ENCODE measurements around the gene PDE8A.
"Not testable (repeated sequence)": the region's sequence is repeated elsewhere in the genome, so short reads cannot be mapped to it uniquely, and the experiment has no call there.

Gene PDE8A

GRCh38 chr15:85011724-85012123 is 30.1 kb downstream of the PDE8A start:
- DNase-seq: not testable (repeated sequence)

DNA sequence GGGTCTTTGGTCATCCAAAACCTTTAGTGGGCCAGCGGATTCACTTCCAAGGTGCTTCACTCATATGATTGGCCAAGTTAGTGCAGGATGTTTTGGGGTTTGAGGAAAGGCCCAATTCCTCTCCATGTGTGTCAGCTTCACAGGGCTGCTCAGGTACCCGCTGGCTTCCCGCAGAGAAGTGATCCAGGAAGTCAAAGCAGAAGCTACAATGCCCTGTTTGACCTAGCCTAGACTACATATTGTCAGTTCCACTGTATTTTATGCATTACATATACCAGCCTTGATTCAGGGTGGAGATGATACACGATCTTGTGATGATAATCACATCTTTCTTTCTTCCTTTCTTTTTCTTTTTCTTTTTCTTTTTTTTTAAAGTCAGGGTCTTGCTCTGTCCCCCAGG is 32.1 kb downstream of the PDE8A start:
- no peak for DNase-seq

DNA sequence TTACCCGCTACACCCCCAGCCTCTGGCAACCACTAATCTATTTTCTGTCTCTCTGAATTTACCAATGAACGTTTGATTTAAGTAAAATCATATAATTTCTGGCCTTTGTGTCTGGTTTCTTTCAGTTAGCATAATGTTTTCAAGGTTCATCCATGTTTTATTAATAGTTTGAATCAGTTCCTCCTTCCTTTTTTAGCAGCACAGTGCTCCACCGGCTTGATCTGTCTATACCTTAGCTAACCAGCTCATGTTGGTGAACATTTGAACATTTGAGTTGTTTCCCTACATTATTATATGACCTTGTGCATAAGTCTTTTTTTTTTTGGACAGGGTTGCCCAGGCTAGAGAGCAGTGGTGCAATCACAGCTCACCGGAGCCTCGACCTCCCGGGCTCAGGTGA is 33.3 kb downstream of the PDE8A start:
- no peak for DNase-seq

- DNase-seq: no peak
Observed at GRCh38 chr15:85016275-85016674, 34.6 kb downstream of the PDE8A start.

- DNase-seq: no peak
Observed at GRCh38 chr15:85019815-85020590, 38.3 kb downstream of the PDE8A start.

DNA sequence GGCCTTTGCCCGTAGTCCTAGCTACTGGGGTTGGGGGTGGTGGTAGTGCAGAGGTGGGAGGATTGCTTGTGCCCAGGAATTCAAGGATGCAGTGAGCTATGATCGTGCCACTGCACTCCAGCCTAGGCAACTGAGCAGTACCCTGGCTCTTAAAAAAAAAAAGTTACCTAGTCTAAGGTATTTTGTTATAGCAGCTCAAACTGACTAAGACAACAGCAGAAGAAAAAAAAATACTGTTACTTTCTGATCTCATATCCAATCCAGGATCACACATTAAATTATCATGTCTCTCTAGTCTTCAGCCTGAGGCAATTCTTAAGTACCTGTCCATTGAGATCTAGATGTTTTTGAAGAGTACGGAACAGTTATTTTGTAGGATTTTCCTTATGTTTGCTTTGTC is 39.8 kb downstream of the PDE8A start:
- DNase-seq: no peak

GRCh38 chr15:85022860-85023403 is 41.3 kb downstream of the PDE8A start:
- no peak for DNase-seq

GRCh38 chr15:85024003-85024402 is 42.3 kb downstream of the PDE8A start:
- DNase-seq: no peak

DNA sequence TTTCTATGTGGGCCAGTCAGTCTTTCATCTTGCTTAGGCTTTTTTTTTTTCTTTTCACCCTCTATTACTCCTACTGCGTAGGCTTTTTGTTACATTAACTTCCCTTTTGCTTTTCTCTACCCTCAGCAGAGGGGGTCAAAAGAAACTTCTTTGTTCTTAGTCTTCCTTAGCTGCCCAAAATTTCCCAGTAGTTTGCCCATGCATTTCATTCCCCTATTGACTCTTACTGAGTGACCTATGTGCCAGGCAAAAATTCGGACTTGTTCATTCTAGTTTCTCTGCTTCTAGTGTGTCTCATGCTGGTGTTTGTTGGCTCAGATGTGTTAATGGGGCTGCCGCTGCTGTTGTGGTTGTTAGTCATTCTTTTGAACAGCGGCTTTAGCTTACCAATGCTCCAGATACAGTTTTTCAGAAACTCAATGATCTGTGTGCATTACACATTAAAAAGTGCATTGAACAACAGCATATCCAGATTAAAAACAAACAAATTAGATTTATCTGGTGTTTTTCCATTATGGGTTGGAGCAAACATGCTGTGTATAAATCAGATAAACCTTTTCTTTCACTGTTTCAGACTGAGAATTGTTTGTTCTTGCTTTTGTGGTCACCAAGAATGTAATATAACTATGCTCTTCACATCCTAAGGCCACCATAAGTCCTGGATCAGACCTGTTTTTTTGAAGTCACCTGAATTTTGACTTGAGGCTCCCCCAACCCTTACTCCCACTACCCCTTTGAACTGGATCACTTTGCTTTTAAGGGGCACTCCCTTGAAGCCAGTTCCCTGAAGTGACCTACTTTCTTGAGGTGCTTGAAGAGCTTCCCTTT is 43.1 kb downstream of the PDE8A start:
- peak; percentile 74 for DNase-seq

DNA sequence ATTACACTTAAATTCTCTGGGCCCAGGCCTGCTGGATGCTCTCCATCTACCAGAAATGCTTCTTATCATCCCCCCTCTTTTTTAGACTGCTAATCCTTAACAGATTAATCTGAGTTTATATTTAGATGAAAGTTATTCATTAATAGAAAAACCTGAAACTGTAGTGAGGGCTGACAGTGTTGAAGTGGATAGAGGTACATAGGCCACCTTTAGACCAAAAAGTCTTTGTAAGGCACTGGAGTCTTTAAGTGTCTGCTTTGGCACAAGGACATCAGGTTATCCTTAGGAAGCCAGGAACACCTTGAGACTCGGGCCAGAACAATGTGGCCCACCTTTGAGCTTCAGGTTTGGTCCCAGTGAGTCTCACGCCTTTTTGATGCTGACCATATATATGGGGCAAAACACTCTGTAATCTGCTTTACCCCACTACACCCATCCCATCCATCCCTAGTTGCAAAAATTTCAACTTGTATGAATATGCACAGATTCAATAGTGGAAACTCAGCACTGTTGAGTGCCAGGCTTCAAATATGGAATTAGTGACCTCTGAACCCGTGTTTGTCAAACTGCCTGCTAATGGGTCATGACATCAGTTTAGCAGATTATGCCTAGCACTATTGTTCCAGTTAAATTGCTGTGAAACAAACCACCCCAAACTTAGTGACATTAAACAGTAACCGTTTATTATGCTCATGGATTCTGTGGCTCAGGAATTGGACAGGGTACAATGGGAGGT is 44.0 kb downstream of the PDE8A start:
- DNase-seq: no peak

DNA sequence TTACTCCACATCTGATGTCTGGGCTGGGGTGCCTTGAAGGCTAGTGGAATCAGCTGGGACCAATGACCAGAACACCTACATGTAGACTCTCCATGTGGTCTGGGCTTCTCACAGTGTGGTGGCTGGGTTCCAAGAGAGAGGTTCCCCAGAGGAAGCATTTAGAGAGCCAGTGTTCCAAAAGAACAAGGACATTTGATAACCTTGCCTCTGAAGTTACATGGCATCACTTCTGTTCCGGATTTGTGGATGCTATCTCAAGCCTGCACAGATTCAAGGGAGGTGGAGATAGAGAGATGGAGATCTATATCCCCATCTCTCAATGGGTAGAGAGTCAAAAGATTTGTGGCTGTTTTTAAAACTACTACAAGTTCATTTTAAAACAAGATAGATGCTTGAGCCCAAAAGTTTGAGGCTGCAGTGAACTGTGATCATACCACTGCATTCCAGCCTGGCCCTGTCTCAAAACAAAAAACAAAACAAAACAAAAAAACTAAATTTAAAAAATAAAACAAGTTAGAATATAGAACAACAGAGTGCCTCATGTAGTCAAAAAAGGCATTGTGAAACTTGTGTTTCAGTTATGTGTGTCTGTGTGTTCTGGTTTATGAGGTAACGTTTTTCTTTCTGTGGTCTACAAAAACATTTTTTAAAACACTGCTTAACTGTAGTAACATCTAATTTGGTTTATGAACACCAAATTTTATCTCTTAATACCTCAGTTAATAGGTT is 44.8 kb downstream of the PDE8A start:
- no peak for DNase-seq

GRCh38 chr15:85027033-85027380 is 45.4 kb downstream of the PDE8A start:
- DNase-seq: no peak

GRCh38 chr15:85027421-85027820 is 45.8 kb downstream of the PDE8A start:
- DNase-seq: no peak

DNA sequence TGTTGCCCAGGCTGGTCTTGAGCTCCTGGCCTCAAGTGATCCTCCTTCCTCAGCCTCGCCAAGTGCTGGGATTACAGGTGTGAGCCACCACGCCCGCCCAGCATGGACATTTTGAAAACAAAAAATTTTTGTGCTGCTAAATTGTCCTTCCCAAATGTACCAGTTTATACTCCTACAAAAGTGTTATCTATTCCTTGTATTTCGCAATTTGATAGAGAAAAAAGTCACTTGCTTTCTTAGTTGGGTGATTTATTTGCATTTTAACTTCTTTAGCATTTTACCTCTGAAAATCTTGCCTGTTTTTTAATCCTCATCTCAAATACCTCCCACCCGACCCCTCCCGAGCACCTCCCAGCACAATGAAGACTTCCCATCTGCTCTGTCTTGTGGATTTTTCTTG is 46.8 kb downstream of the PDE8A start:
- no peak for DNase-seq

DNA sequence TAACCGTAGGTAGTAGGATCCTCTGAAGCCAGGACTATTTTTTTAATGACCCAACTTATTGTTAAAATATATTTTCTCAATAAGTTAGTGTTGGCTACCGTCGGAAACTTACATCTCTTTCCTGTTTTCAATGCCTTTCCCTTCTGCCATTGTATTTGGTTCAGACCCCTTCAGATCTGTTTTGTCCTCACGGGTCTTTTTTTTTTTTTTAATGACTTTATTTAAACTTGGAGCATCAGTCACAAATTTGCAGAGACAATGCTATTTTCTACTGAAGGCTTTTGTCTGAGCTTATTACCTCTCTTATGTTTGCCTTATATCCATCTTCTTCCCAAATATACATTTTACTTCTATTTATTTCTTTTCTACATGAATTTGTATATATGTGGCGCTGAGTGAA is 47.6 kb downstream of the PDE8A start:
- DNase-seq: no peak

DNA sequence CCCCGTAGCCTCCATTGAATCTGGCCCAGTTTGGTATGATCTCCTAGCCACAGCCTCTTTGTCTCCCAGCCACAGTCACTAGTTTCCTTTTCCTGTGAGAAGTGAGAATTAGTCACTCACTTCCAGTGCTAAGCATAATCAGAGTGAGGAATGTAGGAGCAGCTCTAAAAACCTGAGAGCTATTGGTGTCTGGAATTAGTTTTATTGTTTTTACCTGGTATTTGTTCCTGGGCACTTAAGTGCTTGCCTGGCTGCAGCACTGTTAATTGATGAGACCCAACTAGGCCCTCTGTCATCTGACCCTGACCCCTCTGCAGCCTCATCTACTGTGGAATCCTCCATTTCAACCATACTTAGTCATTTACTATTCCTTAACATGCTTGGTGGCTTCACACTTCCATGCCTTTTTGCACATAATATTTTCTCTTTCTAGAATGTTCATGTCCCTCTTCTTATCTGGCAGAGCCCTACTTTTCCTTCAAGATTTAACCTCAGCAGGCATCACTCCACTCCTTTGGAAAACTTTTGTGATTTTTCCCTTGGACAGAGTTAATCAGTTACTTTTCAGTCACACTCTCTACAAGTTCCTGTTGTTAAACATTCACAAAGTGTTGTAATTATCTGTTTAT is 48.8 kb downstream of the PDE8A start:
- DNase-seq: peak; percentile 42

DNA sequence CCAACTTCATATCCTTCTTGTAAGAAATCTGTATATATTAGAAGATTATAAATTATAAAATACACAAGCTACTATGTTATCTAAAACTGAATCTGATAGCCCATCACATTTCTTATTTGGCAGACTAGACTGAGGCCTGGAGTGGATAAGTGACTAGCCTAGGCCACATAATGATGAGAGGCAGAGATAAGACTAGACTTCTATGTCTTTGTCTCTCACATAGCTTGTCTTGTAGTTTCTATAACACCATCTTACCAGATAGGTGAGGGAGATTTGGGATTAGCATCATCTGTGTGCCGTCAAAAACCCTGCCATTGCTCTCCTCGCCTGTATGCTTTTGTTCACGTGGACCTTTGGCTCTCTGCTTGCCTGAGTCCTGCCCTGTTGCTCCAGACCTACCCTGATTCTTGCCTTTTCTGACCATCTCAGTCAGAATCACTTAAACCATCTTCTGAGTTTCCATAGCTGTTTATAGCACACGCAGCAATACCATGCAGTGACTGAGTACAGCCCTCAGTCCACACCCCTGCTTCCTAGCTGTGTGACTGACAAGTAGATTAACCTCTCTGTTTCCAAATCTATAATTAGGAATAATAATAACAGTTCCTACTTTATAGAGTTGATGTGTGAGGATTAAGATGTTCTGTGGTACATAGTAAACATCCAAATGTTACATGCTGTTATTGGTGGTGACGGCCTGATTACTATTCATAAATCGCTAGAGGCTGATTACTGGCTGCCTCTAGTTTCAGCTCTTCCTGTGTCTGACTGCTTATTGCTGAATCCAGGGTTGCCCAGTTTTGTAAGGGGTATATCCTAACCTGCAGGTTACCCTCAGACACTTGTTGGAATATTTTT is 49.7 kb downstream of the PDE8A start:
- no peak for DNase-seq

- no peak for DNase-seq
Observed at GRCh38 chr15:85031944-85032558, 50.4 kb downstream of the PDE8A start.

DNA sequence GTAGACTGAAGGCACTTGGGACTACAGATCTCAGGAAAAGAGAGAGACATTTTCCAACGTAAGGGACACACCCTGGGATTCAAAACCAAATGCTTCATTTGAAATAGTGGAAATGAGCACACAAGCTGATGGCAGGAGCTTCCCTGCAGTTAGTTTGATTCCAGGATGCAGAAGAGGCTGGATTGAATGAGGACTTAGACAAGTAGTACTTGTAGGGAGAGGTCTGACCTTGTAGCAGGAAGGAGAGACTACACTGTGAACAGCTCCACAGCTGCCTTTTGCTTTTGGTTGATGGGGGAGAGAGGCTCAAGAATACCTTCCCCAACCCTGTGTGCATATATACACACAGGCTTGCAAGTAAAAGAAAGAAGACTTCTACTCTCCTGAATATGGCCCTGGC is 51.5 kb downstream of the PDE8A start:
- DNase-seq: no peak

- DNase-seq: no peak
Observed at GRCh38 chr15:85034276-85034675, 52.6 kb downstream of the PDE8A start.

GRCh38 chr15:85035980-85036379 is 54.3 kb downstream of the PDE8A start:
- DNase-seq: no peak

Measured in HCEC 1CT (cell line).